NCI-H2107 treated with DMSO at 0.1 percent for 48 hours (cell line): ENCODE data around the gene FCGR1A.
"Not testable (repeated sequence)": the region's sequence is repeated elsewhere in the genome, so short reads cannot be mapped to it uniquely, and the experiment has no call there.

Experiments used
- DNase-seq: peaks from one replicate; lab custom pipeline; 2025; ENCODE audit not compliant: unreplicated experiment; lab: John Stamatoyannopoulos, UW

Gene FCGR1A

DNA sequence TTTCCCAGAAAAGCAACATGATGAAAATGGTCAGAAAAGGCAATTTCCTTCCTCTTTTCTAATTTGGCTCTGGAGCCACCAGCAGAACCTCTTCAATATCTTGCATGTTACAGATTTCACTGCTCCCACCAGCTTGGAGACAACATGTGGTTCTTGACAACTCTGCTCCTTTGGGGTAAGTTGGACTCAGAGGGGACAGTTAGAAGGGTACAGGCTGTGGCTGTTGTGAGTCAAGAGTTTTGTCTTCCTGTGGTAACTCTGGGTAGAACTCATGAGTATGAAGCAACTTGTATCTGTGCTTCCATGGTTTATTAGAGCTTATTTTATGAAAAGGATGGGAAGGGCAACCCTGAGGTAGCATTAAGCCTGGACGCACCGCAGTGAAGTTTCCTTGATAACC lies at the start of gene FCGR1A:
Gene FCGR1A, plus strand, starts transcription at position 95 of the 400 bp plus-strand sequence. Its CDS starts 50 bp downstream, at position 145.
- DNase-seq: not testable (repeated sequence)

DNA sequence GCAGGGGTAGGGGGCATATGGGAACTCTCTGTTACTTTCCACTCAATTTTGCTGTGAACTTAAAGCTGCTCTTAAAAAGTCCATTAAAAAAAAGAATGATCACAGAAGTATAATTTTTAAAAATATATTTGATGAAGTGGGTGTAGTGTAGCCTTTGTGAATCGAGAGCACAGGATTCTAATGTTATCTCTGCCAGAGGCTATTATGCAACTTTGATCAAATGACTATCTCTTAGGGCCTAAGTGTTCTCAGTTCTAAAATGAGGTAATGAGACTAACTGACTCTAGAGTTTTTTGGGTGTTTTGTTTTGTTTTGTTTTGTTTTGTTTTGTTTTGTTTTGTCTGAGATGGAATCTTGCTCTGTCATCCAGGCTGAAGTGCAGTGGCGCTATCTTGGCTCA lies 49.7 kb upstream of the FCGR1A start:
- not testable (repeated sequence) for DNase-seq

DNA sequence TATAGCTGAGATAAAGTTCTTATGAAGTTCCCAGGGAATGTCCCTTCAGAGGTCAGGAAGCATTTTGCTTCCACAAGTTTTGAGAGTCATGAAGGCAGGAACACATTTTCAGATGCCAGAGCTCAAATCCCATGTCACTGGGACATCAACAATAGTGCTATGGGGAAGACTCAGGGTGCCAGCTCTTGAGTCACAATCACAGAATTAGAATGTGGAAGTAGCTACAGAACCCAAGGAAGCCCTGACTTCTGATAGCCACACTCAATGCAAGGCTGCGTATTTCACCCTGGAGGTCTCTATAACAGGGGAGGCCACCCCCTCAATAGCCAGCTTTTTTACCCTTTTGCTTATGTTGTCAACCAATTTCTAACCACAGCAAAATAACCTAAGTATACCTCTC lies 47.8 kb upstream of the FCGR1A start:
- DNase-seq: not testable (repeated sequence)

DNA sequence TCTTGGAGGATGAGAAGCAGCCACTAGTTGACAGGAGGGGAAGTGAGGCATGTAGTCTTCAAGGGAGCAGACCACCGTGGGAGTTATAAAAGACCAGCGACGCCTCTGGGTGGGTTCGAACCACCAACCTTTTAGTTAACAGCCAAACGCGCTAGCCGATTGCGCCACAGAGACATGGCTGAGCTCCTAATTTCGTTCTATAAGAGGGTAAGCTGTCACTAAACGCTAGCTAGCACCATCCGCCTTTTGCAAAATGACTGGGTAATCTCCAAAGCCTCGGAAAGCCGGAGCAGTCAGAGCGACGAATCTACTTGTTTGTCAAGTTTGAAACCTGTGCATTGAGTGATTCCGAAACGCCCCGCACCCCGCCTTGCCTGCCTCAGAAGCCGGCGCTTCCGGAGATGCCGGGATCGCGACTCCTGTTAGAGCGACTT lies 42.3 kb upstream of the FCGR1A start:
- DNase-seq: not testable (repeated sequence)

DNA sequence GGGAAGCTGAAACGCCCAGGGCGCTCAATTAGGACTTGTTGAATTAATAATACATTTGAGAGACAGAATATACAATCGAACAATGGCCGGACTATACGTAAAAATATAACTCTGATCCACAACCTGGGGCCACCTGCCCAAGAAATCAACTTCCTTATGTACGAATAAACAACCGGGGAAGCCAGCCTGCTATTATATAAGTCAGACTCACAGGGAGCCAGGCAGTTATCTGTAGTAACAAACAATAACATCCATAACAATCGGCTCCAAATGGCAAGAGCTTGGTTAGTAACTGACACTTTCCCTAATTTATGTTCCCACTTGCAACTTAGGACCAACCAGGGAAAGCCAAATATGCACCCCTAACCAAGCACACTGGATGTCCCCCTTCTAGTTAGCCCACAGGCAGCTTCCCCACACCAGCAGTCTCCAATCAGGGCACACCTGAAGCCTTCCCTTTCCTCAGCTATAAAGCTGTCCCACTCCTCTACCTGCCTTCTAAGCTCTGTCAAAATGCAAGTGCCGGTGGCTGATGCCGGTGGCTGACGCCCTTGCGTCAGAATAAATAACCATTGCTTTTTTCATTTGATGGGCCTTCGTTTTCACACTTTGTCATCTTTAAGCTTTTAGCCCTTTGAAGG lies 41.8 kb upstream of the FCGR1A start:
- not testable (repeated sequence) for DNase-seq

DNA sequence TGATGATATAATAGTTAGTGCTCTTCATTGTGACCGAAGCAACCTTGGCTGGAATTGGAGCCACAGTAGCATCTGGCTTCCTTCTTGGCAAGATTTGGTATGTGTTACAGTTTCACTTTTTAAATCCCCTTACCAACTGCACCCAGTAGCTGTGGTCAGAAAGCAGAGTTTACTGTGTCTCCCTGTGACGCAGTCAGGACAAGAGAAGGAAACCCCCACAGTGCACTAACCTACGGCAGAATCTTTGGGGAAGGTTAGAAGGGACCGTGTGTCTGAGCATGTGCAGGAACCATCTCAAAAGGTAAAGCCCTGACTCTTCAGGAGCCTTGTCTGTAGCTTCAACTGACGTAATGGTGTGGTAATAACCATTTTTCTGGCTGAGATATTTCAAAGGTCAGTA lies 40.6 kb upstream of the FCGR1A start:
- not testable (repeated sequence) for DNase-seq

DNA sequence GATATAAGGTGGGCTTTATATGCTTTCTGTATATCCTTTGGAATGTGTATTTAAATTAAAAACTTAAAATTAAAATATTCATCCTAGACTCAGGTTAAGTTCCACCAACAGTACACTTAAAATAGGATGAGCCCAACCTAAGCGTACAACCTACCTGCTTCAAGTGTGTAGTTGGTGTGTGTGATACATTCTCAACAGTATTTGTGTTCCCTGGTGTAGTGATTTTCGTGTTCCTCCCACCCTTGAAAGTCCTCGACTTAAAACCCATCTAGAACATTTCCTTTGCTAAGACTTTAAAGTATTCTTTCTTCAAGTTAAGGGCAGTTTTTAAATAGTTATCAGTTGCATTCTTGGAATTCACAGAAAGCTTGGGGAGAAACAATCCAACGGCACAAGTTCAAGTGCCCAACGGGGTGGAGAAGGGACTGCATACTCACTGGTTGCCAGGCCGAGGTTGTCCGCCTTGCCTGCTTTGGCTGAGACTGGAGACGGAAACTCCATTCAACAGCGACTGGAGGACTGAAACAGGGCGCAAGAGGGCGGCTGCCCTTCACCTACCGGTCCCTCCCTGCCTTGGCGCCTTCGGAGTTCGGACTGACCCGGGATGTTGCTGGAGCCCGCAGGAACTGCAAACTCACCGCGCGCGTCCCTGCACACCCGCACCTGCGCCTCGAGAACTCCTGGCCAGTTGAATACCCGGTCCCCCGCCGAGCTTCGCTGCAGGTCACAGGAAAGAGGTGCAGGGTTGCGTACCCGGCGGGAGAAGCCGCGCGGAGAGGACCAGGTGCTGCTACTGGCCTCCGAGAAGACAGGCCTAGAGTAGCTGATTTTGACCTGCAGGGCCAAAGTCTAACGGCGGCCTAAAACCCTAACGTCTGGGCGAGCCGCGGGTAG lies 35.8 kb upstream of the FCGR1A start:
- not testable (repeated sequence) for DNase-seq

DNA sequence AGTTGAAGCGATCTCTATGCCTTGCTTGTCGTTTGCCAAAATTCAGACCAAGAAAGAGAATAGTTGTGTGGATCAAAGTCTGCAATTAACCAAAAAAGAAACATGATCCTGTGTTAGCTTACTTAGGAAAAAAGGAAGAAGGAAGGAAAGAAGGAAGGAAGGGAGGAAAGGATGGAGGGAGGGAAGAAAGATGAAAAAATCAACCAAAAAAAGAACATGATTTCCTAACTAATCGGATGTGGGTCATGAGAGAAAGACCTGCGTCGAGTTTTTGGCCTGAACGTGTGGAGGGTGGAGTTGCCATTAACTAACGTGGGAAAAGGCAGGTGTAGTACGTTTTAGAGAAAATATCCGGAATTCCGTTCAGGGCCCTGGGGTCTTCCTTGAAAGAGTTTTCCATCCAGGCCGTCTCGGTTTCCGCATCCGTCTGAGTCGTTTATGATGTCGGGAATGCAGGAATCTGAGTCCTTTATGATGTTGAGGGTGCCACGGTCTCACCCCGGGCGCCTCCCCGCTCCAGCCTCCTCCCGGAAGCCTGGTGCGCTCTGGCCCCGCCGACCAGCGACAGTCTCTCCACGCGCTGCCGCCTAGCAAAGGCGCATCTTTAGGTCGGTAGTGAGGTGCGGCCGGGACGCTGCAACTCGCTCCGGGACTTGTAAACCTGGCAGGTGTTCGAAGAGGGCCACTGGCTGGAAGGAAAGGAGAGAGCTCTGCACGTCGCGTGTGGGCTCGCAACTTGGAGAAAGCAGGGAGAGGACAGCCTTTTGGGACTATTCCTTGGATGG lies 34.9 kb upstream of the FCGR1A start:
- not testable (repeated sequence) for DNase-seq

DNA sequence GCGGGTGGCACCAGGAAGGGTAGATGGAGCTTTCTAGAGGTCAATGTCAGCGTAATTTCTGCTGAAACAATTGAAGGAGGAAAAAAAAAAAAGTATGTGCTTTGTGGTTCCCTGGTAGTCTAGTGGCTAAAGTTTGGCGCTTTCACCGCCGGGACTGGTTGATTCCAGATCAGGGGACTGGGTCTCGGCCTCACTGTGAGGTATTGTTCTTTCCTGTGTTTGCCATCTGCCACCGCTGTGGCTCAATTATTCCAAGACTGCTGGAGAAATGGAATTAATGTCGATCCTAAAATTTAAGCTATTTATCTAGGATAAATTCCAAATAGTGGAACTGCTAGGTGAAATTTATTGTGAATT lies 34.4 kb upstream of the FCGR1A start:
- DNase-seq: not testable (repeated sequence)

DNA sequence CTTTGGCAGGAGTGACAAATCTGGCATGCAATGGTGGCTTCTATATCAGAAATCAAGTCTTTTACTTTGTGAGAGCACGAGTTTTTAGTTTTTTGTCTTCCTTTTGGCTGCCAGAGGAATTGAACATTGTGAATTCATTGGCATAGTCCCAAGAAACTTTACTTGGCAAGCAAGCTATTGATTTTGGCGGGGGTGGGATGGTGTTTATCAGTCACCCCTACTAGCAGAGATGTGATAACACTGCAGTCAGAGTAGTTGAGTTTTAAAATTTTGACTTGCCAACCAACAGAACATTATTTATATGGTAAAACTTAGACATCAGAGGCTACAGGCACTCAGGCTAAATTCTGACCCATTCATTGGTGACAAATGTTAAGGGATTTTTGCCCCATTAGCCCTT lies 31.9 kb upstream of the FCGR1A start:
- DNase-seq: not testable (repeated sequence)

DNA sequence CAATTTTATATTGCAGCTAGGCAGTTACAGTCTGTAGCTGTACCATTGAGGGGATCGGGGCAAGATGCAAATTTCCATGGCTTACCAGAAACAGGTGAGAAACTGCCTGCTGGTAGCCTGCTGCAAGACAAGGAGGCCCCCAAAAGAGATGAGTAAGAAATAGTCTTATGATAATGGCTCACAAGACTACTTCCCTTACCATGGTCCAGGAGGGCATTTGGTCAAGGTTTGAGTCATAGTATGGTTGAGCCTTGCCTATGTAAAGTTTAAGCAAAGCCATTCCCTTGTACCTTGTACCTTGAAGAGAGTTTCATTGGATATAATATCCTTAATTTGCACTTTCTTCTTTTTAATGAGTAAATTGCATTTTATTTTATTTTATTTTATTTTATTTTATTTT lies 30.3 kb upstream of the FCGR1A start:
- not testable (repeated sequence) for DNase-seq

DNA sequence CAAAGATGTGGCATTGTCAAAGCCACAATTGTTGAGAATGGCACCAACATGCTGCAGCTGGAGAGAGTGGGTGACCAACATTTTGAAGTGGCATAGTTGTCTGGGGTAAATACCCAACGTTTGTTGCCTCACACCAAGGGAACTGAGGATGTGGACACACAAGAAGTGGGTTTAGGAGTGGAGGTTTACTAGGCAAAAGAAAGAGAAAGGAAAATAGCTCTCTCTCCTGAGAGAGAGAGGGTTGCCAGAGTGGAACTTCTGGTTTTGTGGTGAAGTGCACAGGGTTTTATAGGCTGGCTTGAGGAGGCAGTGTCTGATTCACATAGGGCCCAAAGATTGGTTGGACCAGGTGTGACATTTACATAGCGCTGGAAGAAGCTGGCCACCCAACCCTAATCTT lies 29.0 kb upstream of the FCGR1A start:
- DNase-seq: not testable (repeated sequence)

DNA sequence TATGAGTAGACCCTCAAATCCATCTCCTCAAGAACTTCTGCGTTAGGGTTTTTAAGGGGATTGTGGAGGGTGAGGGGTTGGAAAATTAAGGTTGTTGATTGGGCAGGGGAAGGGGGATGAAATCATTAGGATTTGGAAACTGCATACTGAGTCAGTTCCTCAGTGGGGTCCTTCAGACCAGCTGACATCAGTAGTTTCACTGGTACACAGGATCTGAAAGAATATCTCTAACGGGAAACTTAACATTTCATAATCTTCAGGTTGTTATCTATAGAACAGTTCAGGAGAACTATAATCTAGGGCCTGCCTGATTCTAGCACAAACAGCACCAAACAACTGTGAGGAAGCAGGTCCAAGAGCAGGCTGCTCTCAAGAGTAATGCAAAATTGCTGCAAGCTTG lies 27.2 kb upstream of the FCGR1A start:
- DNase-seq: not testable (repeated sequence)

DNA sequence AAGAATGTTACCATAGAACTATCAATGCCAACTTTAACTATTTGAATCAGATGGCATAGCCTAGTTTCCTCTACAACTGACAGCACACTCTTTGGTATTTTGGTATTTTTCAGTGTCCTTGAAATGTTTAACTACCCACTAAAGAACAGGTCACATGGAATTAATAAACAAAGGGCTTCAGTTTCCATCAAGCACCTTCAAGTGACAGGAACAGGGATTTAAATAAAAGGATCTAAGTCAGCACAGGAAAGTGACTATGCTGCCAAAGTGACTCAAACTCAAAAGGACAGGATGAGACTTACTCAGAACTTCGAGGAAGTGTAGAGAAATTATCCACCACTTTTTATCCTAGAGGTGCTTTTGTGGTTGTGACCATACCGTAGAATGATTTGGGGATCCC lies 20.2 kb upstream of the FCGR1A start:
- DNase-seq: not testable (repeated sequence)

DNA sequence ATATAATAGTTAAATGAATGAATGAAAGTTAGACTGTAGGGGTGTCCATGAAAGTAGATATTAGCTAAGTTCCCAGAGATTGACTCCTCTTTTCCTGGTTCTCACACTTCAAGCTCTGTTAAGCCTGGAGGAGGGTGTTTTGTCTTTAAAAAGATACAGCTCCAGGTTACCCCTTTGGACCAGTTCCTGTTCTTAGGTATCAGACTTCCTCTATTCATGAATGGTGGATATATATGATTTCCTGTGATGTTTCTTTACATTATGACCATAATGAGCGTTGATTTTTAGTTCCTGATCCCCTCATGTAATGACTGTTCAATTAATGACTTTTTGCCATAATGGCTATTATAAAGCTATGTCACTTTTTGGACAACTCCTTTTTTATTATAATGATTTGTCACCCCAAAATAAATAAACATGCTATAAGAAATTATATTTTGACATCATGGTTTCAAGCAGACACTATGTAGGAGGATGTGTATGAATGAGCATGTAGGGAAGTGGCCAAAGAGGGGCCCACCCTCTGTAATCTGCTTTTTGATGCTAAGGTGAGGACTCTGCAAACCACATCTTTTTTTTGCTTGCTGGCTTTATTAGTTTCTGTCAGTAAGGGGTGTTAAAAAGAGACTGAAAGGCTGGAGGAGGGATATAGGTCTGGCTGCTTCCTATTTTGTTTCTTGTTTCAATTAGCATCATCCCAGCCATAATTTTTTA lies 18.2 kb upstream of the FCGR1A start:
- DNase-seq: not testable (repeated sequence)

DNA sequence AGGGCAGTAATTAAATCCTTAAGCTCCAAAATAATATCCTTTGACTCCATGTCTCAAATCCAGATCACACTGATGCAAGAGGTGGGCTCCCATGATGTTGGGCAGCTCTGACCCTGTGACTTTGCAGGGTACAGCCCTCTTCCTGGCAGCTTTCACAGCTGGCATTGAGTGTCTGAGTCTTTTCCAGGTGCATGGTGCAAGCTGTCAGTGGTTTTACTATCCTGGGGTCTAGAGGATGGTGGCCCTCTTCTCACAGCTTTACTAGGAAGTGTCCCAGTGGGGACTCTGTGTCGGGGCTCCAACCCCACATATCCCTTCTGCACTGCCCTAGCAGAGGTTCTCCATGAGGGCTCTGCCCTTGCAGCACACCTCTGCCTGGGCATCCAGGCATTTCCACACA lies 16.3 kb upstream of the FCGR1A start:
- not testable (repeated sequence) for DNase-seq

DNA sequence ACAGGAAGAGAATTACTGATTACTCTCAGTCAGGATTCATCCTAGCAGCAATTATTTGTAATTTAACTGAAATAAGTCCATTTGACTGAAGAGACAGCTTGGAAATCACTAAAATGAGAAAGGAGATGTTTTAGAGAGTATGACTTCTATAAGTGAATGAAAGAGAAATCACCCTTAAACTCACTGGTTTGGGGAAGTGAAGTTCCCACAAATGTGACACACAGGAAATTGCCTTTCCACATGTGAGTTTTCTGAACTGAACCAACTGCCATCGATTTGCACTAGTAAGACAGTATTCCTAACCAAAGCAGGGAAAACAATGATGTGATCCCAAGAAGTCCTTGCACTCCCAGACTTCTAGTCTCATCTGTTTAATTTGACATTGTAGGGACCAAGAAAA lies 13.3 kb upstream of the FCGR1A start:
- not testable (repeated sequence) for DNase-seq

DNA sequence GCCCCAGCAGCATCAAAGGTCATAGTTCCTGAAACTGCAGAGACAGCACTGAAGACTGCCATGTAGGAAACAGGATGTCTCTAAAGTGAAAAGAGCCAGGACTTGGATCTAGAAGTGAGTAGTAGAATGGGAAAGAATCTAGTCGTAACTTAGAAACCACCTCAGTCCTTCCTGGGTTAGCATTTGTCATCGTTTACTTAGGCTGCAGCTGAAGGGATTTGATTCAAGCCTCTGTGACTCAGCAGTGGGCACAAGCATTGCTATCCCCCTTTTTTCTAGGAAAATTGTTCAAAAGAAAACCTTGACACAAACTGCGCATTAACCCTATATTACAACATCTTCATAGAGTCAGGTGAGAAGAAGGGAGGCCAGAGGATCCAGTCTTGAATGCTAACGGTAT lies 11.8 kb upstream of the FCGR1A start:
- not testable (repeated sequence) for DNase-seq

DNA sequence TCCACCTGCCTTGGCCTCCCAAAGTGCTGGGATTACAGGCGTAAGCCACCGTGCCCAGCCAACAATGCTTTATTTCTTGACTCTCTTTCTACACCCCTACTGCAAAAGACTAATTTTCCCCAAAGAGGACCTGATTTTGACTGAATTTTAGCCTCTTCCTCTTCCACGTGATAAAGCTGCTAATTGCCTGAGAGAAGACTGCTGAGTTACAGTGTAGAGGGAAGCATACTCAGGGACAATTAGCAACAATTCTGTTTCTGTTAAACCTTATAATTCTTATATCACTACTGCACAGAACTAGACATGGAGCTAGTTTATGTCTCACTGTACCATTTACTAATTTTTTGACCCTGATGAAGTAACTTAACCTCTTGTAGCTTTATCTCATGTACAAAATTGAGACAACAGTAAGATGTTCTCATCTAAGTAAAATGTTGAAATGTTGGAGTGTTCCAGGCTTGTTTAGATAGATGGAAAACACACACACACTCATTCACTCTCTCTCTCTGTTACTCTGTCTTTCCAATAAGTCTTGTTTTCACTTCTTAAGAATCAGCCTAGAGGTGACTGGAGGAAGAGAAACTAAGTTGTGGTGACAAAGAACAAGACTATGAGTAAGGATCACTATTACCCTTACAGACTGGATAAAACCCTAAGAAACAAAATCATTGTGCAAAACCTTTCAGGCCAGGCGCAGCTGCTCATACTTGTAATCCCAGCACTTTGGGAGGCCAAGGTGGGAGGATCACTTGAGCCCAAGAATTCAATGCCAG lies 10.7 kb upstream of the FCGR1A start:
- not testable (repeated sequence) for DNase-seq
